HUES6 (cell line): ENCODE data around the gene PRRC1.
"Not testable (repeated sequence)": the region's sequence is repeated elsewhere in the genome, so short reads cannot be mapped to it uniquely, and the experiment has no call there.

ENCODE experiments used
- H3K27ac ChIP-seq: 2 replicates; pipeline ENCODE4 v1.7.0; 2013; ENCODE audit warnings: low read depth, mild to moderate bottlenecking, low read length, inconsistent platforms
- H3K27me3 ChIP-seq: 2 replicates; pipeline ENCODE4 v1.6.1; 2013; ENCODE audit warnings: low read length; ENCODE audit not compliant: control insufficient read depth, insufficient read depth
- H3K36me3 ChIP-seq: 2 replicates; pipeline ENCODE4 v1.6.1; 2013; ENCODE audit warnings: low read length; ENCODE audit not compliant: control insufficient read depth, insufficient read depth
- H3K4me1 ChIP-seq: 2 replicates; pipeline ENCODE4 v1.6.1; 2013; ENCODE audit warnings: low read length; ENCODE audit not compliant: control insufficient read depth, insufficient read depth
- H3K4me3 ChIP-seq: 2 replicates; pipeline ENCODE4 v1.5.1; 2013; ENCODE audit warnings: low read depth, low read length
- H3K9ac ChIP-seq: one replicate; pipeline ENCODE4 v1.6.1; 2013; ENCODE audit warnings: mild to moderate bottlenecking, low read length
- H3K9me3 ChIP-seq: 2 replicates; pipeline ENCODE4 v1.6.1; 2013; ENCODE audit warnings: low read depth, low read length; ENCODE audit not compliant: control insufficient read depth, insufficient read depth

PRRC1 gene

DNA sequence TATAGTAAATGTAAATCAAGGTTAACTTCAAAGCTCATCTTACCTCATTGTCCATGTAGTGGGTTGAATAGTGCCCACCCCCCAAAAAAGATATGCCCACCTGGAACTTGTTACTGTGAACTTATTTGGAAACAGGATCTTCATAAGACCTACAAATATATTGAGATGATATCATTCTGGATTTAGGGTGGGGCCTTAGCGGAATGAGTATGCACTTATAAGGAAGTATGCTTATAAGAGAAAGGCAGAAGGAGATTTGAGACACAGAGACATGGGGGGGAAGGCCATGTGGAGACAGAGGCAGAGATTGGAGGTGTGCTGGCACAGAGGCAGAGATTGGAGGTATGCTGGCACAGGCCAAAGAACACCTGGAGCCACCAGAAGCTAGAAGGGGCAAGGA, 2.6 kb upstream of the PRRC1 start:
- no peak overlapping the region for H3K4me3 ChIP-seq
- peaks cover 10% of the 10 kb centered on the region for H3K36me3 ChIP-seq
- no peaks in the 10 kb centered on the region for H3K4me1 ChIP-seq
- no peaks in the 10 kb centered on the region for H3K9me3 ChIP-seq
- no peak overlapping the region for H3K9ac ChIP-seq
- no peak overlapping the region for H3K27ac ChIP-seq
- H3K27me3 ChIP-seq: no peaks in the 10 kb centered on the region

GRCh38 chr5:127515693-127516440, 1.6 kb upstream of the PRRC1 start:
- H3K4me3 ChIP-seq: no peak overlapping the region
- no peak overlapping the region for H3K27ac ChIP-seq
- no peaks in the 10 kb centered on the region for H3K4me1 ChIP-seq
- H3K9ac ChIP-seq: no peak overlapping the region
- H3K36me3 ChIP-seq: peaks cover 20% of the 10 kb centered on the region
- H3K27me3 ChIP-seq: no peaks in the 10 kb centered on the region
- H3K9me3 ChIP-seq: peaks cover 6% of the 10 kb centered on the region; the same call in 1 of the 2 replicates

GRCh38 chr5:127517110-127517479, 345 bp upstream of the PRRC1 start:
- H3K36me3 ChIP-seq: peaks cover 32% of the 10 kb centered on the region
- H3K27ac ChIP-seq: no peak overlapping the region
- peak overlapping the region; percentile 94 for H3K4me3 ChIP-seq
- H3K4me1 ChIP-seq: no peaks in the 10 kb centered on the region
- no peaks in the 10 kb centered on the region for H3K27me3 ChIP-seq
- peak overlapping the region; percentile 48 for H3K9ac ChIP-seq
- peaks cover 10% of the 10 kb centered on the region for H3K9me3 ChIP-seq

GRCh38 chr5:127518319-127518621, 830 bp downstream of the PRRC1 start:
- Histone ChIP-seq H3K4me1 (no peaks in the 10 kb centered on the region), H3K27me3 (no peaks in the 10 kb centered on the region), H3K27ac (peak overlapping the region; percentile 70), H3K36me3 (peaks cover 39% of the 10 kb centered on the region), H3K9ac (peak overlapping the region; percentile 97), H3K9me3 (peaks cover 10% of the 10 kb centered on the region), H3K4me3 (peak overlapping the region; percentile 94)

DNA sequence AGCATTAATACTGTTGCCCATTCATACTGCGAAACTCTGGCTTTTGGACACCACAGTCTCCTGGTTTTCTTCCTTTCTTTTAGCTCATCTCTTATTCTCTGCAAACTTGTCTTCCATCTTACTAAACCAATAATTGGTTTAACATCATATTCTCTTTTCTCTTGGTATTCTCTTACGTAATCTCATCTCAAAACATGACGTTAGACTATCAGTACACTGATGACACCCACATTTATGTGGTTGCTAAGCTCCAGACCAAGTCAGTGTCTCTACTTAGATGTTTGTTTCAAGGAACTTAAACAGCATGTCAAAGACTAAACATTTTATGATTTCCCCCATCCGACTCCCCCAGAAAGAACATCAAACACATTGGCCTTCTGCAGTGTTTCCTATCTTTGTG, 2.1 kb downstream of the PRRC1 start:
- Histone ChIP-seq H3K4me3 (peak overlapping the region; percentile 94; the same call in 1 of the 2 replicates), H3K27me3 (no peaks in the 10 kb centered on the region), H3K36me3 (peaks cover 52% of the 10 kb centered on the region), H3K27ac (no peak overlapping the region), H3K4me1 (no peaks in the 10 kb centered on the region), H3K9me3 (peaks cover 10% of the 10 kb centered on the region), H3K9ac (no peak overlapping the region)

DNA sequence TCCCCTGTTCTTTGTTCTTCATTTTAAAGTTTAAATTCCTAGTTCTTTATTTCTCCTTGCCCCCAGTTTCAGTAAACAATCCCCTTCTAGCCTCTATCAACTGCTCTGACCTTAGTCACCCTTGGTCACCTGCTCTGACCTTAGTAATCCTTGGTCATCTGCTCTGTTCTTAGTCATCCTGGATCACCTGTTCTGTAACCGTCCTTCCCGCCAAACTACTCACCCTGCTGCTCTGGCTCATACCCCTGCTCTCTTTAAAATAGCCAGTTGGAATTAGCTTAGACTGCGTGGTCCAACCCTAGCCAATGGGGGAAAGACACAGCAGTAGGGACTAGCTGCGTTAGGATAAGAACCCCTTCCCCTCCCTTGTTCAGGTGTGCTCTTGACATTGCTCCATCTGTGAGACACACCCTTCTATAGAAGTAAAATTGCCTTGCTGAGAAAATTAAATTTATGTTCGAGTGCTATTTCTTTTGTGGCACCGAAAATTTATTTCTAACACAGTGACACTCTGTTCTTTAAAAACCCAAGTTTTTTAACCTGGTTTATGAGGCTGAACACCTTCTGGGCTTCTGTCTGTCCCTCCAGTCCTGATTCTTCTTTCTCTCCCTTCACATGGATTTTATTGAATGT, 3.8 kb downstream of the PRRC1 start:
- H3K9ac ChIP-seq: no peak overlapping the region
- peaks cover 10% of the 10 kb centered on the region for H3K9me3 ChIP-seq
- H3K36me3 ChIP-seq: peaks cover 69% of the 10 kb centered on the region
- no peak overlapping the region for H3K4me3 ChIP-seq
- no peaks in the 10 kb centered on the region for H3K4me1 ChIP-seq
- H3K27ac ChIP-seq: no peak overlapping the region
- H3K27me3 ChIP-seq: no peaks in the 10 kb centered on the region

DNA sequence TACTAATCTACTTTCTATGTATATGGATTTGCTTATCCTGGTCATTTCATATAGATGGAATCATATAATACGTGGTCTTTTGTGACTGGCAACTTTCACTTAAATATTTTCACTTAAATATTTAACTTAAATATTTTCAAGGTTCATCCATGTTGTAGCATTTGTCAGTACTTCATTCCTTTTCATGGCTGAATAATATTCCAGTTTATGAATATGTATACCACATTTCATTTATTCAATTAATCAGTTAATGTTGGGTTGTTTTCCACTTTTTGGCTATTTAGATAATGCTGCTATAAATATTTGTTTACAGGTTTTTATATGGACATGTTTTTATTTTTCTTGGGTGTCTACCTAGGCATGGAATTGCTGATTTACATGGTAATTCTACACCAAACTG, 7.7 kb downstream of the PRRC1 start:
- Histone ChIP-seq H3K36me3 (peaks cover 90% of the 10 kb centered on the region), H3K27ac (no peak overlapping the region), H3K4me1 (no peaks in the 10 kb centered on the region), H3K27me3 (no peaks in the 10 kb centered on the region), H3K9ac (no peak overlapping the region), H3K4me3 (no peak overlapping the region), H3K9me3 (peaks cover 10% of the 10 kb centered on the region)

DNA sequence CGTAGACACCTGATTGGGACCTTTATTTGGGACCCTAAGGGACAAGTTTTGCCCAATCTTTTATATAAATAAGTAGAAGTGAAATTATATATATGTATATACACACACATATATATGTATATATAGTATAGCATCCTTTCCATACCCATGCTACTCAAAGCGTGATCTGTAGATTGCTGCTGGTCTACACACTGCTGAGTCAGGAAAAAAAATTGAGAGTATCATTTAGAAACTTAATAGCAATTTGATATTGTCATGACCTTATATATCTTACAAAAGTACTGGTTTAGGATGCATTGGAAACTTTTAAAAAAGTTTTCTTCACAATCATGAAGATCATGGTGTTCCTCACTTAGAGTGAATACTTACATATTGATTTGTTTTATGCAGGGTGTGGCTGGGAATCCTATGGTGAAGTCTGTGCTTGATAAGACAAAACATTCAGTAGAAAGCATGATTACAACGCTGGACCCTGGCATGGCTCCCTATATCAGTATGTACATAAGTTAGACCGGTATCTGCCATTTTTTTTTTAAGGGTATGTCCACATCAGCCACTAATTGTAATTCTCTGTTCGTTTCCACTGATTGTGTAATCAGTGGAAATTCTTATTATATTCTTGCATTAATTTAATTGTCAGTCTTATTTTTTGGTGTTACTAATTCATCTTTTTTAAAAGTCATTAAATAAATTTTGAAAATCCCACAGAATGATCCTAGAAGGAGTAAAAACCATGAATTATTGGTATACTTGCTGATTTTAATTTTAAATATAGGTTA, 12.7 kb downstream of the PRRC1 start:
- Histone ChIP-seq H3K9ac (no peak overlapping the region), H3K36me3 (peaks cover 94% of the 10 kb centered on the region)

DNA sequence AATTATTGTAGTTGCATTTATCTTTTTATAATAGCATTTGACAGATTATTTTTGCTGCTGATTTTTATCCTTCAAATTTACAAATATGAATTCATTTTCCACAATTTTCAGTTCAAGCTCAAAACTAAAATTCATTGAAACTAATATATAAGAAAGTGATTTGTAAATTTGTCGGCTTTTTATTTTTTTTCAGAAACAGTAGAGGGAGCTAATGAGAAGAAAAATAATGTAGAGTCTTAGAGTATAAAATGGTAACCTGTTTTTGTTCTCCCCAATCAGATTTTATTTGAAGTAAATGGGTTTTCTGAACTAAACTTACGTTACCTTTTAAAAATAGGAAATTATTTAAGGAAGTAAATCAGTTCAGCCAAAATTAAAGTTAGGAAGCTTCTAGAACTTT, 19.2 kb downstream of the PRRC1 start:
- no peaks in the 10 kb centered on the region for H3K4me1 ChIP-seq
- no peaks in the 10 kb centered on the region for H3K27me3 ChIP-seq
- no peaks in the 10 kb centered on the region for H3K9me3 ChIP-seq
- H3K4me3 ChIP-seq: no peak overlapping the region
- H3K27ac ChIP-seq: no peak overlapping the region
- peaks cover 91% of the 10 kb centered on the region for H3K36me3 ChIP-seq
- no peak overlapping the region for H3K9ac ChIP-seq

More for the DNA sequence above, 12.7 kb downstream of the PRRC1 start:
- Histone ChIP-seq H3K27ac (no peak overlapping the region), H3K4me3 (no peak overlapping the region), H3K9me3 (no peaks in the 10 kb centered on the region), H3K4me1 (no peaks in the 10 kb centered on the region), H3K27me3 (no peaks in the 10 kb centered on the region)

DNA sequence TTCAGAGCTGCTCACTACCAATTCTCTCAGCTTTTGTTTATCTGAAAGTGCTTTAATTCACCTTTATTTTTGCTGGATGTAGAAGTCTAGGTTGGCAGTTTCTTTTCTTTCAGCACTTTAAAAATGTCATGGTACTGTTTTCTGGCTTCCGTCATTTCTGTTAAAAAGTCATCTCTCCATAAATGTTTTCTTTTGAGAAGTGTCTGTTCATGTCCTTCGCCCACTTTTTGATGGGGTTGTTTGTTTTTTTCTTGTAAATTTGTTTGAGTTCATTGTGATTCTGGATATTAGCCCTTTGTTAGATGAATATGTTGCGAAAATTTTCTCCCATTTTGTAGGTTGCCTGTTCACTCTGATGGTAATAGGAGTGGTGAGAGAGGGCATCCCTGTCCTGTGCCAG, 23.1 kb downstream of the PRRC1 start:
- H3K36me3 ChIP-seq: peaks cover 58% of the 10 kb centered on the region
- not testable (repeated sequence) for H3K27ac ChIP-seq, H3K4me1 ChIP-seq, H3K27me3 ChIP-seq, H3K4me3 ChIP-seq, H3K9me3 ChIP-seq, H3K9ac ChIP-seq

DNA sequence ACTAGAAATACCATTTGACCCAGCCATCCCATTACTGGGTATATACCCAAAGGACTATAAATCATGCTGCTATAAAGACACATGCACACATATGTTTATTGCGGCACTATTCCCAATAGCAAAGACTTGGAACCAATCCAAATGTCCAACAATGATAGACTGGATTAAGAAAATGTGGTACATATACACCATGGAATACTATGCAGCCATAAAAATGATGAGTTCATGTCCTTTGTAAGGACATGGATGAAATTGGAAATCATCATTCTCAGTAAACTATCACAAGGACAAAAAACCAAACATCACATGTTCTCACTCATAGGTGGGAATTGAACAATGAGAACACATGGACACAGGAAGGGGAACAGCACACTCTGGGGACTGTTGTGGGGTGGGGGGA, 27.8 kb downstream of the PRRC1 start:
- not testable (repeated sequence) for H3K9me3 ChIP-seq, H3K4me1 ChIP-seq, H3K27me3 ChIP-seq, H3K9ac ChIP-seq, H3K27ac ChIP-seq, H3K4me3 ChIP-seq
- H3K36me3 ChIP-seq: peaks cover 51% of the 10 kb centered on the region
